Measurements from ENCODE around the gene GPER1. TPM values are rescaled to one million over a fixed set of nuclear protein-coding genes. Genes with fewer than 3 reads are reported as not detected.

Gene GPER1
- total RNA-seq, 2 donors from 2014 or later, result 5.7 to 8.2 TPM

DNA sequence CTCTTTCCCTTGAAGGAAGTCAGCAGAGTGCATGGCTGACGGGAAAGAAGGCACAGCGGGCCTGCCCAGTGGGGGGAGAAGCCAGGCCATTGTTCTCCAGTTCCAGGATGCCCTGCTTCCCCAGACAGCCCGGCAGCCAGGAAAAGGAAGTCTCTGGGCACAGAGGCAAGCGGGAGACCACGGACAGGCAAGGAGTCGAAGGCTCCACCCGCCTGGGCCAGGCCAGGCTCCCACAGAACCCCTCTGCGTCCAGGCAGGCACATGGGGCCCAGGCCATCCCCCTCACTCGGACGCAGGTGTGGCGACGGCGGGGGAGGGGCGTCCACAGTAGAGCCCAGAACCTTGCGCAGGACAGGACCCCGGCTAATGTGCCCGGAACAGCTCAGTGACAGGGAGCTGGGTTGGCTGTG, 34.9 kb upstream of the GPER1 start:
- Histone ChIP-seq H3K4me1 (peaks cover 4% of the 10 kb centered on the region), H3K27ac (no peak overlapping the region), H3K9ac (ENCODE audit: low read depth in 2 of 2, low read length in 2 of 2) (no peak overlapping the region), H3K4me3 (no peak overlapping the region), H3K9me3 (no peaks in the 10 kb centered on the region), H3K36me3 (no peaks in the 10 kb centered on the region), H3K27me3 (no peaks in the 10 kb centered on the region)
- TF ChIP-seq, protein P1, sequence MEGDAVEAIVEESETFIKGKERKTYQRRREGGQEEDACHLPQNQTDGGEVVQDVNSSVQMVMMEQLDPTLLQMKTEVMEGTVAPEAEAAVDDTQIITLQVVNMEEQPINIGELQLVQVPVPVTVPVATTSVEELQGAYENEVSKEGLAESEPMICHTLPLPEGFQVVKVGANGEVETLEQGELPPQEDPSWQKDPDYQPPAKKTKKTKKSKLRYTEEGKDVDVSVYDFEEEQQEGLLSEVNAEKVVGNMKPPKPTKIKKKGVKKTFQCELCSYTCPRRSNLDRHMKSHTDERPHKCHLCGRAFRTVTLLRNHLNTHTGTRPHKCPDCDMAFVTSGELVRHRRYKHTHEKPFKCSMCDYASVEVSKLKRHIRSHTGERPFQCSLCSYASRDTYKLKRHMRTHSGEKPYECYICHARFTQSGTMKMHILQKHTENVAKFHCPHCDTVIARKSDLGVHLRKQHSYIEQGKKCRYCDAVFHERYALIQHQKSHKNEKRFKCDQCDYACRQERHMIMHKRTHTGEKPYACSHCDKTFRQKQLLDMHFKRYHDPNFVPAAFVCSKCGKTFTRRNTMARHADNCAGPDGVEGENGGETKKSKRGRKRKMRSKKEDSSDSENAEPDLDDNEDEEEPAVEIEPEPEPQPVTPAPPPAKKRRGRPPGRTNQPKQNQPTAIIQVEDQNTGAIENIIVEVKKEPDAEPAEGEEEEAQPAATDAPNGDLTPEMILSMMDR (IDR thresholded peaks at IDR 0.05), result no peak
- no peak for DNase-seq
- intact Hi-C loops (cut with DNase I), result no loop called here

DNA sequence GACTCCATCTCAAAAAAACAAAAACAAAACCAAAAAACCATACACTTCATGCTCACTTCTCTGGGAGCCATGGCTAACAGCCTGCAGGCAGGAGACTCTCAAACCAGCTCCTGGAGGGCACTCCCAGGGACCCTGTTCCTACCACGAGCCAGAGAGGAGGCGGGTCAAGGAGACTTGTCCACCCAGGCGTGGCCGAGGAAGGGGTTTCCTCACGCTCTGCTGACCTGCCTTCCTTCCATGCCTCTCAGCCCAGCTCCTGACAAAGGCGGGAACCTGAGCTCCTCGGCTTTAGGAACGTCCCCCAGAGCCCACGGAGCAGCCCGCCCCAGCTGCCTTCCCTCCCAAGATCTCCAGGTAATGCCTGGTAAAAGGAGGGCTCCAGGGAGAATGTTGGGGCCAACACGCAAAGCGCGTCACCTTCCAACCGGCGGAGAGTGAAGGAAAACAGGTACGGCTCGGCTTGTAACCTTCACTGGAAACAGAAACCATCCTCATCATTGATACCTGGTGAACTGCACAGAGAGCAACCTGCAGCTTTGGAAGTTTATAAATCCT, 34.0 kb upstream of the GPER1 start:
- Histone ChIP-seq H3K4me3 (no peak overlapping the region), H3K9ac (ENCODE audit: low read depth in 2 of 2, low read length in 2 of 2) (no peak overlapping the region), H3K9me3 (no peaks in the 10 kb centered on the region), H3K27me3 (no peaks in the 10 kb centered on the region), H3K27ac (no peak overlapping the region), H3K36me3 (no peaks in the 10 kb centered on the region), H3K4me1 (peaks cover 4% of the 10 kb centered on the region)
- intact Hi-C loops (cut with DNase I), result no loop called here
- TF ChIP-seq, protein P1 (IDR thresholded peaks at IDR 0.05), result no peak
- no peak for DNase-seq

- intact Hi-C loops (cut with DNase I), result no loop called here
These were observed 33.5 kb upstream of the GPER1 start for GRCh38 chr7:1054438-1054837.

DNA sequence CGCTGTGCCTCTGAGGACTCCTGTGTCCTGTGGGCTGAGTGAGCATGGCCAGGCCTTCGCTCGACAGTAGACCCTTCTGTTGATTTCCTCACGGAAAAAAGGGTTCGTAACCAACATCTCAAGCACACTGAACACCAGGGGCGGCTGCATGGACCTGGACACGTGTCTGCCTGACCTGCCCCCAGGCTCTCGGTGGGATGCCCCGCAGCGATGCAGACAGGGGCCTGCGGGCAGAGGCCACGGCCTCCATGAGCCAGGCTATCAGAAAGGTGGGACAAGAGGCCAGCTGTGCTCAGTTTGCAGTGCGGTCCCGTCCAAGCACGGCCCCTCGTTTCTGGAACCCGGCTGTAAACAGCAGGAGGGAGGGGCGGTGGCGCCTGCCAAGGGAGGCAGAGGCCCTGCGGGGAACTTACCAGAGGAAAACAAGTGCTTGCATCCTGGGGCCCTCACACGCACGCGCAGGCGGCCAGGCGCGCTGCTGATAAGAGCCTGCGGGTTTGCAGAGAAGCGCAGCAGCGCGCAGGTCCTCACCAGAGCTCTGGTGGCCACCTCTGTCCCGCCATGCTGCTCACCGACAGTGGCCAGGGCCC, 33.0 kb upstream of the GPER1 start:
- intact Hi-C loops (cut with DNase I), result no loop called here
- no peak overlapping the region for H3K4me3 ChIP-seq
- H3K27ac ChIP-seq, result no peak overlapping the region
- no peaks in the 10 kb centered on the region for H3K36me3 ChIP-seq
- no peaks in the 10 kb centered on the region for H3K27me3 ChIP-seq
- H3K4me1 ChIP-seq, result peaks cover 4% of the 10 kb centered on the region
- H3K9ac ChIP-seq (ENCODE audit: low read depth in 2 of 2, low read length in 2 of 2), result peak overlapping the region in 1 of 2 donors; percentile 35
- TF ChIP-seq, protein P1 (IDR thresholded peaks at IDR 0.05), result no peak
- H3K9me3 ChIP-seq, result no peaks in the 10 kb centered on the region
- DNase-seq, result peak; percentile 58

More at GRCh38 chr7:1054438-1054837, 33.5 kb upstream of the GPER1 start:
- H3K9me3 ChIP-seq, result no peaks in the 10 kb centered on the region
- TF ChIP-seq, protein P1 (IDR thresholded peaks at IDR 0.05), result no peak
- H3K27ac ChIP-seq, result no peak overlapping the region
- DNase-seq, result no peak
- no peak overlapping the region for H3K9ac ChIP-seq (ENCODE audit: low read depth in 2 of 2, low read length in 2 of 2)
- H3K36me3 ChIP-seq, result no peaks in the 10 kb centered on the region
- H3K4me3 ChIP-seq, result no peak overlapping the region
- H3K4me1 ChIP-seq, result peaks cover 4% of the 10 kb centered on the region
- no peaks in the 10 kb centered on the region for H3K27me3 ChIP-seq

GRCh38 chr7:1055491-1055955, 32.4 kb upstream of the GPER1 start:
- Histone ChIP-seq H3K36me3 (no peaks in the 10 kb centered on the region), H3K27ac (no peak overlapping the region), H3K9ac (ENCODE audit: low read depth in 2 of 2, low read length in 2 of 2) (no peak overlapping the region), H3K27me3 (no peaks in the 10 kb centered on the region), H3K4me1 (peaks cover 4% of the 10 kb centered on the region), H3K9me3 (no peaks in the 10 kb centered on the region), H3K4me3 (no peak overlapping the region)
- intact Hi-C loops (cut with DNase I), result no loop called here
- no peak for DNase-seq
- TF ChIP-seq, protein P1 (IDR thresholded peaks at IDR 0.05), result no peak

Measured in colonic mucosa (tissue), 4 donors.